GM21515 (cell line): ENCODE measurements around the gene NUMB.

ENCODE experiments used
- ATAC-seq: cut with Tn5 transposase; IDR thresholded peaks from one replicate; pipeline ENCODE4 v1.9.1; 2021; ENCODE audit not compliant: unreplicated experiment

NUMB gene

DNA sequence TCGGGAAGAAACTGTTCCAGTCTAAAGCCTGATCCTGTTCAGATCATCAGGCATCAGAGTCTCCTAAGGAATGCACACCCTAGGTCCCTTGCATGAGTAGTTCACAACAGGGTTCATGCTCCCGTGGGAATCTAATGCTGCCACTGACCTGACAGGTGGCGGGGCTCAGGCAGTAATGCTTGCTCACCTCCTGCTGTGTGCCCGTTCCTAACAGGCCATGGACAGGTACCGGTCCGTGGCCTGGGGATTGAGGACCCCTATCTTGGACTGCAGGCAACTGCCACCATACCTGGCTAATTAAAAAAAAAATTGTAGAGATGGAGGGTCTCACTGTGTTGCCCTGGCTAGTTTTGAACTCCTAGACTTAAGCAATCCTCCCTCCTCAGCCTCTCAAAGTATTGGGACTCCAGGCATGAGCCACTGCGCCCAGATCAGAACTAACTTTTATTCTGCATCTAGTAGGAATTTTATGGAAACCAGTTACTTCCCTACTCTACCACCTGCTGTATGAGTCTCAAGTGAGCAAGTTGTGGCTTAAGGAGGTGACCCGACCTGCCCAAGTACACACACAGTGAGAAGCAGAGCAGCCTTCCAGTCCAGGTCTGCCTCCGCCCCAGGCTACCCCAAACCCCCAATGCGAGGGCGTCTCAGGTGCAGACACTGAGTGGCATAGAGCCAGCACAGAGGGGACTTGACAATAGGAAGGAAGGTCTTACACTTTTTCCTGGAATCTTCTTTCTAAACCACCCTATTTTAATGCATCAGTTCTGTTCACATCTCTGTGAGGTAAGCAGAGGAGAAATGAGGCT is 223.6 kb downstream of the NUMB start:
- ATAC-seq: no peak

DNA sequence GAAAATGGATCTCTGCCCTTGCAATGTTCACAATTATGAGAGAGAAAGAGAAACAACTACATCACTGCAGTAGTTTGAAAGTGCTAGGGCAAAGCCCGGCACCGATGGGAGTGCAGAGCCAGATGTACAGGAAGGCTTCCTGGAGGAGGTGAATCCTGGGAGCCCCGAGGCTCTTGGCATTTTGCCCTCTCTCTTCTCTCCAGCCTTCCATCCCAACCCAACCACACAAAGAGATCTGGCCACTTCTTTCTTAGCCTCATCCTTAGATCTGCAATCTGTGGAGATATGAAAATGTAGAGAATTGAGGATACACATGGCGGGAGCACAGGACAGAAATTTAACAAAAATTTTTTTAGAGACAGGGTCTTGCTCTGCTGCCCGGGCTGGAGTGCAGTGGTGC is 224.3 kb downstream of the NUMB start:
- no peak for ATAC-seq

DNA sequence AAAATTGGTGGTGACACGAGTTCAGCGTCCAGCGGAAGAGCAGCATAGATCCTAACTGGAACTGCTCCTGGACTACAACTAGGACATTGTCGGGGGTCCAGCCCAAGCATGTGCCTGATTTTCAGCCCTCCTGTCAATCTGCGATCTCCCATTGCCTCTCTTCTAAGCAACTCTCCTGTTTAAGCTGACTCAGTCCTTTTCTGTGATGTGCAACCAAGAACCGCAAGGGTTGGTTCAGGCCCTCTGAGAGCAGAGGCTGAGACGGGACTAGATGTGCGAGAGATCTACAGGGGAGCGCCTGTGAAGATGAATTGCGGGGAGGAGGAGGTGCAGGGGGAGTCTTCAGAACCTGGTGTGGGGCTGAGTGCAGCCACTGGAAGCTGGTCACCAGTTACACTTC is 224.8 kb downstream of the NUMB start:
- ATAC-seq: no peak

DNA sequence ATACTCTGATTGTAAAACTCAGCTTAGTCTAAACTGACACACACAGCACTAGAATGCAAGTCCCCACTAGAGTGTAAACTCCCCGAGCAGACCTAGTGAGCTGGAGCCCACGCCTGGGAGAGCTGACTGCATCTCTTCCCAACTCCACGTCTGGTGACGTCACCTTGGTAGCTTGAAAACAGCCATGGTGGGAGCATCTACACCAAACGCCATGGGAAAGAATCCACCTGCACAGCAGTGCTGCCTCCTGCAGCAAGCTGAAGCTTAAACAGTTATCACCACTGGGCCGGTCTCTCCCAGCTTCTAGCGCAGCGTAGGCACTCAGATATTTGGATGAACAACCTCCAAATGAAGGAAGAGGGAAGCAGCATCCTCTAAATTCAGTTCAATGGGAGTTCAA is 225.4 kb downstream of the NUMB start:
- ATAC-seq: no peak

DNA sequence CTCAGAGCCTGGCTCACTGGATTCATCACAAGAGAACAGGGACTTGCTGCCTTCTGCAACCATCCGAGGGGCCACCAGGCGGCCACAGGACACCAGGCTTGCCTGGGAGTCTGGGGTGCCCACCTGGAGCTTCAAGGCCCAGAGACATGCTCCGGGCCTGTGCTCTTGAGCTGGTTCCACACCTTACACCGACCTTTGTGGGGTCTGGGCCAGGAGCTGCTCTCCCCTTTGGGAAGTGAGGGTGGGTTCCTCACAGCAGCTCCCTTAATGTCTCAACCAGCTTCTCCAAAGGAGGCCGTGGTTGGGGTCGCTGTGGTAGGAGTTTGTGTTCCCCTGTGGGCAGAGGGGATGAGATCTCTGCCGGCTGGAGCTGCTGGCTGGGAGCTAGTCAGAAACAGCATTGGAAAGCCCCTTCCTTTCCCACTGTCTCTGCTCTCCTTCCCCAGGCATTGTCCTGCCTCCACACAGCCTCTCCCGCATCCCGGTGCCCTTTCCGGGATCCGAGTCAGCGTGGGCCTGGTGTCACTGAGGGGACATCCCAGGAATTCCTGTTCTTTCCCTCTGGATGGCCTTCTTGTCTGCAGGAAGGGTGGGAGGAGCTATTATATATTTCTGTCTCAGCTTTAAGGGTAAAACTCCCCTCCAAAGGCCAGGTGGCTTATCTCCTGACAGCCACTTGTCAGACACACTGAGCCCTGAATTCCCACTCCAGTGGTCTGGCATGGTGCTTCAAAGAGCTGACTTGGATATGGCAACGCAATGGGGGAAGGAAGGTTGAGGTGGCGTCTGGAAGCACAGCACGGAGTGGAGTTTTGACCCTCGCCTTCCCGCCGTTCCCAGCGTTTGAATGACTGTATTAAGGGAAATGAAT is 226.1 kb downstream of the NUMB start:
- ATAC-seq: no peak

DNA sequence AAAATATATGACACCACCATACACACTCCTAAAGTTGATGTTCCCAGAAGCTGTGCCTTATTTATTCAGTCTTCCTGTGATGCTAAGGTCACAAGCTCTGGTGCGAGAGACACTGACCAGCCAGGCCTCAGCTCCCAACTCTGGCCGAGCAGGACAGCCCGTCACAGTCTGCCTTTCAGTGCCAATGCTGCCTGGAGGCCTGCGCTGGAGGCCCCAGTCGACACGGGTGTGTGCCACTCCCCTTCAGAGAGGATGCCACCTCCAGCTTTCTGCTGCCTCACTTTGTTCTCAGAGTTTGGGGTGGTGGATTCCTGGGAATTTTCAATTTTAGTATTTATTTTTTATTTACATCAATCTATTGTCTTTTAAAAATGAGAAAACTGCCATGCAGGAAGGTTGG is 228.3 kb downstream of the NUMB start:
- no peak for ATAC-seq

DNA sequence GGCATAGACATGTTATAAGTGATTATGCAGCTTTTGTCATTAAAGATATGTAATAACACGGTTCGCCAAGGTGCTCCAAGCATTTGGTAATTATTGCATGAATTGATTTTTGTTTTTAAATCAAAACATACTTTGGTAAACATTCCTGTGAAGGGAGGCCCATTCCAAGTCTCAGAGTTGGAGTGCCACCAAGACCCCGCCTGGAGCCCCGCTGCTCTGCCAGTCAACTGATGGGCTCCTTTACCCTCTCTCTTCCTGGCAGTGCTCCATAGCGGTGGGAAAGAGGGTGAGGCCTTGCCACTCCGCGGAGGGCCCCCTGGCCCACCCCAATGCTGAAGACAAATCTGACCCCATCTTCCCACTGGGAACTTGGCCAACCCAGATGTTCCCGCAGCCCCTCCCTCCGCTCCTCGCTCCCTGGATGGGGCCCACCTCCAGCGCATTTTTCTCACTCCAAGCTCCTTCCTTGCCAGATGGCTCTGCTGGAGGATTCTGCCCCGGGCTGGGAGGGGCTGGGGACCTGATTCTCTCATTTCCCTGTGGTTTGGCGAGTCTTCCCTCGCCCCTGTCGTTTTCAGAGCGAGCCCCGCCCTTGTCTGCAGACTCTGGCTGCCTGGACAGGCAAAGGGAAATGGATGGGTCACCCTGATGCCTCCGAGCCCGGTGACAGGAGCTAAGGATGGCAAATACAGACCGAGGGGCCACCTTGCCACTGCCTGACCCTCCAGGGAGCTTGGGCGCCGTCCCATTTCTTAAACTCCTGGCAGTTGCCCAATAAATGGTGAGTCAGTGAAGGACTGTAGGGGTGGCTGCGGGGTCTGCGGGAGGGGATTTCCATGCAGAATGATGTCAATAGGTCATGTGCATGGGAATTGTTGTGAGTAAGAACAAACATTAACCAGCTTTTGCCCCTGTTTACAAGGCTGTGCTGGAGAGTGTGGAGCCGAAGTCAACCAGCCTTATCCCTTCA is 230.2 kb downstream of the NUMB start:
- no peak for ATAC-seq

DNA sequence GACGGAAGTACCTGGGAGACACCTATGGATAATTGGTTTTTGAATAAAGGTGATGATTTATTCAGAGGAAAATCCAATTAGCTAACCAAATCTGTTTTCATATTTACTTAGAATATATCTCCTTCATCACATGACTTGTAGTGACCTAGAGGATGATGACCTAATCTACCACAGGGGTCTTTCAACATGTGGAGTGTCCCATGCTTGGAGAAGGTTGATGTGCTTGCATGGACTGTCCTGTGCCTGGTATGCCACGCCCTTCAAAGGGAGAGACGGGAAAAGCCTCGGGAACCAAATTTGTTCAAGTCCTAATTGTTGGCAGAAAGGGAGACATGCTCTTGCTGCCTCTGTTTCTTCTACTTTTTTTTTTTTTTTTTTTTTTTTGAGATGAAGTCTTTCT is 232.8 kb downstream of the NUMB start:
- no peak for ATAC-seq
